Pancreas (tissue), 10 donors: ENCODE results near the gene IL1R1. TPM values are rescaled to one million over a fixed set of nuclear protein-coding genes. Genes with fewer than 3 reads are reported as not detected.

Experiments
- ATAC-seq, 4 donors: fragments of 200-7000 bp; cut with Tn5 transposase; one replicate each; pipeline versions ENCODE4 v1.8.0 to v1.9.1; 2020; ENCODE audit warnings: mild to moderate bottlenecking in 4 of 4, moderate library complexity in 4 of 4
- DNase-seq, 6 donors: peaks; one replicate each; pipeline ENCODE4 v3.0.0-alpha.2; 2020
- FAIRE-seq: peaks from 2 replicates; lab custom pipeline; 2012; peaks lifted over from hg19 to GRCh38; lab: Jason Lieb, UNC
- H3K27ac ChIP-seq, 4 donors: fragments of 200-600 bp; sonication (generic); 1 replicate in 3 of 4; 2 replicates in 1 of 4; pipeline versions ENCODE4 v1.5.0 to v1.8.0; 2020
- H3K27me3 ChIP-seq, 4 donors: fragments of 200-600 bp; one replicate each; pipeline ENCODE4 v1.8.0; 2021
- H3K36me3 ChIP-seq, 3 donors: fragments of 200-600 bp; sonication (generic) in 1 of 3; one replicate each; pipeline versions ENCODE4 v1.5.0 to v1.8.0; 2020 to 2021
- H3K4me1 ChIP-seq, 3 donors: fragments of 200-600 bp; one replicate each; pipeline ENCODE4 v1.8.0; 2021
- H3K4me3 ChIP-seq, 4 donors: fragments of 200-600 bp; sonication (generic) in 2 of 4; one replicate each; pipeline versions ENCODE4 v1.5.0 to v1.8.0; 2020 to 2021
- H3K9me3 ChIP-seq, 4 donors: fragments of 200-600 bp; one replicate each; pipeline ENCODE4 v1.8.0; 2021
- WGBS, 2 donors: extraction: QIAGEN DNeasy Blood & Tissue Kit; methylation state at CpG; one replicate each; pipeline ENCODE4 v1.1.7; 2013; 5-methylcytosine and 5-hydroxymethylcytosine counted together
- intact Hi-C, 3 donors: fragments of 100-400 bp; cut with DNase I; formaldehyde crosslinking; loops; one replicate each; pipeline versions ENCODE4 v1.11.1 to v1.14.2; 2022
- polyA plus RNA-seq, 2 donors: library from polyadenylated mRNA; stranded (reverse); fragments of 200-250 nt; gene quantifications; one replicate each; pipeline ENCODE4 v1.2.3, GENCODE V29; 2013
- total RNA-seq, 6 donors: library from RNA; stranded (reverse); fragmentation: NEBNext Ultra II Directional in 4 of 6; extraction: Animal tissue kit (Norgen Biotek cat#: 25700) in 4 of 6; gene quantifications; one replicate each; pipeline versions ENCODE4 v1.2.1 to v1.2.4, GENCODE V29; 2021 to 2023
- TF ChIP-seq, protein P1 (sequence below), 4 donors: fragments of 200-600 bp; sonication (generic) in 3 of 4; IDR thresholded peaks; one replicate each; pipeline versions ENCODE4 v1.5.0 to v1.8.0; 2021; ENCODE audit warnings: antibody characterized with exemption in 4 of 4
- donor health status: healthy with polysubstance abuse.
- donor health status: DM: no; HTN: no; CAD: no; lungs with moderate emphysema.
- donor health status: DM: no; HTN: no; CAD: no.
- donor health status: control.
- donor health status: control.
- donor health status: Bipolar disorder and iron deficiency.
- donor health status: DM: yes; HTN: yes; CAD: no.
- donor health status: DM: no; HTN: no; CAD: no.
- donor health status: DM: no; HTN: no; CAD: no.
- donor health status: DM: yes; HTN: yes; CAD: no.

The IL1R1 gene
- total and polyA plus RNA-seq, 8 donors, result 17.1 to 74.5 (median 26.8) TPM

DNA sequence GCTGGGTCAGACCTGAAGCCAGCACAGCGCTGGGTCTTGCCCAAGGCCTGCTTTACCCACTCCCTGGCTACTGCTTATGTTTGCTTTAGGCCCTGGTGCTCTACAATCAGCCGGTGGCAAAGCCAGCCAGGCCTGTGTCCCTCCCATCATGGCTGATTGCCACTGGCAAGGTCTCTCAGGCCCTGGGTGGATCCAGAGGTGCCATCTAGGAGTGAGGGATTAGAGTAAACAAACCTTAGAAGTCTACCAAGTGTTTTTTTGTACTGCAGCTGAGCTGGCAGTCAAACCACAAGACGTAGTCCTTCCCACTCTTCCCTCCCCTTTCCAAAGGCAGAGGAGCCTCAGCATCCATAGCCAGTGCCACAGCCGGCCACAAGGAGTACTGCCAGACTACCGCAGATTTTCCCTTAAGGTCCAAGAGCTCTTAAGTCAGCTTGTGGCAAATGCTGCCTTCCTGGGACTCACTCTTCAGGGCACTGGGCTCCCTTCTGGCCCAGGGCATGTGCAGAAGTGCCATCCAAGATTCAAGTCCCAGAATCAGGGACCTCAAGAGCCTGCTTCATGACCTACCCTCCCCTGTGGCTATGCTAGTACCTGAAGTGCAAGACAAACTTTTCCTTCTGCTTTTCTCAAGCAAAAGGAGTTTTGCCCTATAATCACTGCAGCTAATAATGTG is 64.3 kb downstream of the IL1R1 start:
- 32 to 44% methylated on average over 5 of the region's 5 CpGs for WGBS, 2 donors
- DNase-seq (peak; percentile 63 to 88 (median 84)), FAIRE-seq (no peak), ATAC-seq (peak; percentile 90 to 99 (median 97))
- TF ChIP-seq, protein P1, sequence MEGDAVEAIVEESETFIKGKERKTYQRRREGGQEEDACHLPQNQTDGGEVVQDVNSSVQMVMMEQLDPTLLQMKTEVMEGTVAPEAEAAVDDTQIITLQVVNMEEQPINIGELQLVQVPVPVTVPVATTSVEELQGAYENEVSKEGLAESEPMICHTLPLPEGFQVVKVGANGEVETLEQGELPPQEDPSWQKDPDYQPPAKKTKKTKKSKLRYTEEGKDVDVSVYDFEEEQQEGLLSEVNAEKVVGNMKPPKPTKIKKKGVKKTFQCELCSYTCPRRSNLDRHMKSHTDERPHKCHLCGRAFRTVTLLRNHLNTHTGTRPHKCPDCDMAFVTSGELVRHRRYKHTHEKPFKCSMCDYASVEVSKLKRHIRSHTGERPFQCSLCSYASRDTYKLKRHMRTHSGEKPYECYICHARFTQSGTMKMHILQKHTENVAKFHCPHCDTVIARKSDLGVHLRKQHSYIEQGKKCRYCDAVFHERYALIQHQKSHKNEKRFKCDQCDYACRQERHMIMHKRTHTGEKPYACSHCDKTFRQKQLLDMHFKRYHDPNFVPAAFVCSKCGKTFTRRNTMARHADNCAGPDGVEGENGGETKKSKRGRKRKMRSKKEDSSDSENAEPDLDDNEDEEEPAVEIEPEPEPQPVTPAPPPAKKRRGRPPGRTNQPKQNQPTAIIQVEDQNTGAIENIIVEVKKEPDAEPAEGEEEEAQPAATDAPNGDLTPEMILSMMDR (IDR thresholded peaks at IDR 0.05), result no peak
- Histone ChIP-seq H3K27me3 (no peaks in the 10 kb centered on the region), H3K27ac (no peak overlapping the region), H3K36me3 (no peaks in the 10 kb centered on the region), H3K9me3 (no peaks in the 10 kb centered on the region), H3K4me1 (no peaks in the 10 kb centered on the region), H3K4me3 (no peak overlapping the region)
- intact Hi-C loops, result no loop called here

DNA sequence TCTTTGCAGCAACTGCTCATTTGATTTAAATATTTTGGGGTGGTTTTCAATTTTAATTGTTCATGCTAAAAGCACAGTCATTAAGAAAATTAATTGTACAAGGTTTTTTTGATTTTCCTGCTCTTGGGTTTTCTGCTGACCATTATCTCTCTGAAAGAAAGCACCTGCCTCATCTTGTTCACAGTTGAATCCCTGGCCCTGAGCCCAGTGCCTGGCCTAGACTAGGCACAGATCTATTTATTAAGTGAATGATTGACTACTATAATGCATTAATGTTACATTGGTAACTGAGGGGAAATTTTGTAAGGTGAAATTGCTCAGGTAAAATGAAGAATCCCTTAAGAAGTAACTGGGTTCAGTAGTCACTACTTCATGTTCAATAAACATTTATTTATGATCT is 66.2 kb downstream of the IL1R1 start:
- no peaks in the 10 kb centered on the region for H3K36me3 ChIP-seq
- no peak overlapping the region for H3K4me3 ChIP-seq
- H3K4me1 ChIP-seq, result no peaks in the 10 kb centered on the region
- TF ChIP-seq, protein P1 (IDR thresholded peaks at IDR 0.05), result no peak
- DNase-seq (no peak), FAIRE-seq (no peak), ATAC-seq (no peak)
- intact Hi-C loops, result no loop called here
- no peaks in the 10 kb centered on the region for H3K27me3 ChIP-seq
- H3K27ac ChIP-seq, result no peak overlapping the region
- no peaks in the 10 kb centered on the region for H3K9me3 ChIP-seq

DNA sequence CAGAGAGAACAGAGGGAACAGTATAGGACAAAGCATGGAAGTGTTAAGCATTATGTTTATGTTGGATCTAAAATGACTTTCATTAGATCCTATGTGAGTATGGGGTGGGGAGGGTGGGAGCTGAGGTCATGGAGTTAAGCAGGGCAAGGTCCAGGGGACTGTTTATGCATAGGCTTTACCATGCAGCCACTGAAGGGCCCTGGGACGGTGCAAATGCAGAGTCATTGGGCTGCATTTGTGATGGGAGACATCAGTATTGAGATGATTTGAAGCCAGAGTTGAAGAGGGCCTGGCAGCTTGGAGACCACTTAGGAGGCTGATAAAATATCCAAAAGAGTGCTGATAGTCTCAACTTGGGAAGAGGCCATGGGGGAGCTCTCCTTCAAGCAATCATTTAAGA is 66.9 kb downstream of the IL1R1 start:
- Histone ChIP-seq H3K27me3 (no peaks in the 10 kb centered on the region), H3K9me3 (no peaks in the 10 kb centered on the region), H3K4me1 (no peaks in the 10 kb centered on the region), H3K4me3 (no peak overlapping the region), H3K36me3 (no peaks in the 10 kb centered on the region), H3K27ac (no peak overlapping the region)
- intact Hi-C loops, result no loop called here
- FAIRE-seq (no peak), DNase-seq (no peak), ATAC-seq (no peak)
- TF ChIP-seq, protein P1 (IDR thresholded peaks at IDR 0.05), result no peak
- WGBS, 2 donors, result 0 to 91% methylated on average over 1 of the region's 1 CpG

GRCh38 chr2:102217032-102217431 is 74.5 kb downstream of the IL1R1 start:
- ATAC-seq (no peak), DNase-seq (no peak), FAIRE-seq (no peak)
- H3K27me3 ChIP-seq, result no peaks in the 10 kb centered on the region
- no peaks in the 10 kb centered on the region for H3K9me3 ChIP-seq
- no peak overlapping the region for H3K4me3 ChIP-seq
- H3K27ac ChIP-seq, result no peak overlapping the region
- intact Hi-C loops, result no loop called here
- TF ChIP-seq, protein P1 (IDR thresholded peaks at IDR 0.05), result no peak
- H3K4me1 ChIP-seq, result no peaks in the 10 kb centered on the region
- H3K36me3 ChIP-seq, result no peaks in the 10 kb centered on the region
